Activated B cell treated with CpG ODN at 0.5 μM for 24 hours (primary cell): ENCODE data around the gene MINDY3. TPM values are rescaled to one million over a fixed set of nuclear protein-coding genes. Genes with fewer than 3 reads are reported as not detected.

ENCODE experiments used
- ATAC-seq: fragments of 200-7000 bp; cut with Tn5 transposase; one replicate; pipeline ENCODE4 v1.10.0; 2021; ENCODE audit warnings: low read depth, mild to moderate bottlenecking, moderate library complexity
- CTCF ChIA-PET: fragments of 350-600 bp; sonication (Branson Sonifier 250); formaldehyde crosslinking; loops from one replicate; lab custom pipeline; 2021; ENCODE audit warnings: antibody characterized with exemption; lab: Charles Lee
- POLR2A ChIA-PET: fragments of 350-600 bp; sonication (Branson Sonifier 250); formaldehyde crosslinking; loops from one replicate; lab custom pipeline; 2021; ENCODE audit warnings: antibody characterized with exemption; lab: Charles Lee
- DNase-seq: peaks from one replicate; pipeline ENCODE4 v3.0.0; 2022
- H3K27ac Mint-ChIP-seq: one replicate; pipeline ENCODE4 v1.8.0; 2020; ENCODE audit warnings: mixed read lengths
- H3K27me3 Mint-ChIP-seq: one replicate; pipeline ENCODE4 v1.8.0; 2021; ENCODE audit warnings: mixed read lengths
- H3K36me3 Mint-ChIP-seq: one replicate; pipeline ENCODE4 v1.8.0; 2021; ENCODE audit warnings: low read depth, mixed read lengths
- H3K4me1 Mint-ChIP-seq: one replicate; pipeline ENCODE4 v1.8.0; 2021; ENCODE audit warnings: mixed read lengths
- H3K4me3 Mint-ChIP-seq: one replicate; pipeline ENCODE4 v1.8.0; 2020; ENCODE audit warnings: mild to moderate bottlenecking, mixed read lengths
- H3K9me3 Mint-ChIP-seq: one replicate; pipeline ENCODE4 v1.8.0; 2020; ENCODE audit warnings: mixed read lengths
- CTCF ChIP-seq: fragments of 200-600 bp; IDR thresholded peaks from one replicate; pipeline ENCODE4 v1.8.0; 2022; ENCODE audit warnings: antibody characterized with exemption, mild to moderate bottlenecking
- intact Hi-C: fragments of 100-400 bp; cut with micrococcal nuclease; formaldehyde crosslinking; loops from one replicate; pipeline ENCODE4 v1.15.1; 2024
- total RNA-seq: library from RNA; stranded (reverse); gene quantifications from 2 replicates; pipeline ENCODE4 v1.2.3, GENCODE V29; 2022

The MINDY3 gene
- total RNA-seq, 1 donor from 2014 or later: 23.4 TPM

DNA sequence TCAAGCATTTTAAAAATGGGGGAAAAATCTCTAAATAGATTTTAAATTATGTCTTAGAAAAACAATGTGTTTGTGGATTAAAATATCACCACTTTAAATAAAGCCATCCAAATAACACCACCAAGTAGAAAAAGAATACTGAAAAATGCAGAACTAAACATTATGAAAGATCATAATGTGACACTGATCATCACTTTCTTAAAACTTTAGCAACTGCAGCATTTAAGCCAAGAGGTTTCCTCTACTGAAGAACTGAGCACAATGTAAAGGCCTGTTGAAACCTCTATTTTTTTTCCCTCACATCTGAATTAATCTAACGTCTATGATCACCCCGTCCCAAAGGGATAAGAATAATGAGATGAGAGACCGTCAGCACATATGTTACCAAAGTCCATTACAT is 18.6 kb downstream of the MINDY3 start:
- CTCF ChIA-PET: no interaction called here

GRCh38 chr10:15836807-15837206 is 23.5 kb downstream of the MINDY3 start:
- Mint-ChIP-seq H3K4me3 (no peak overlapping the region), H3K27ac (no peak overlapping the region), H3K9me3 (no peaks in the 10 kb centered on the region), H3K4me1 (no peaks in the 10 kb centered on the region), H3K36me3 (peaks cover 41% of the 10 kb centered on the region), H3K27me3 (no peaks in the 10 kb centered on the region)
- POLR2A ChIA-PET: no interaction called here
- CTCF ChIA-PET: no interaction called here
- ATAC-seq (no peak), DNase-seq (no peak)
- intact Hi-C loops: no loop called here
- TF ChIP-seq CTCF: no peak

More for the DNA sequence above, 18.6 kb downstream of the MINDY3 start:
- POLR2A ChIA-PET: no interaction called here
- no peak for ATAC-seq
- no peak overlapping the region for H3K27ac Mint-ChIP-seq
- peaks cover 4% of the 10 kb centered on the region for H3K4me1 Mint-ChIP-seq
- no peaks in the 10 kb centered on the region for H3K9me3 Mint-ChIP-seq
- intact Hi-C loops: no loop called here
- H3K4me3 Mint-ChIP-seq: no peak overlapping the region
- H3K36me3 Mint-ChIP-seq: peaks cover 43% of the 10 kb centered on the region
- no peaks in the 10 kb centered on the region for H3K27me3 Mint-ChIP-seq
- no peak for DNase-seq
- TF ChIP-seq CTCF: no peak

GRCh38 chr10:15829495-15829894 is 30.8 kb downstream of the MINDY3 start:
- CTCF ChIA-PET: no interaction called here
- ATAC-seq (no peak), DNase-seq (no peak)
- Mint-ChIP-seq H3K27ac (no peak overlapping the region), H3K9me3 (no peaks in the 10 kb centered on the region), H3K4me1 (no peaks in the 10 kb centered on the region), H3K36me3 (peaks cover 71% of the 10 kb centered on the region), H3K27me3 (no peaks in the 10 kb centered on the region), H3K4me3 (no peak overlapping the region)
- intact Hi-C loops: no loop called here
- POLR2A ChIA-PET: no interaction called here
- no peak for TF ChIP-seq CTCF

DNA sequence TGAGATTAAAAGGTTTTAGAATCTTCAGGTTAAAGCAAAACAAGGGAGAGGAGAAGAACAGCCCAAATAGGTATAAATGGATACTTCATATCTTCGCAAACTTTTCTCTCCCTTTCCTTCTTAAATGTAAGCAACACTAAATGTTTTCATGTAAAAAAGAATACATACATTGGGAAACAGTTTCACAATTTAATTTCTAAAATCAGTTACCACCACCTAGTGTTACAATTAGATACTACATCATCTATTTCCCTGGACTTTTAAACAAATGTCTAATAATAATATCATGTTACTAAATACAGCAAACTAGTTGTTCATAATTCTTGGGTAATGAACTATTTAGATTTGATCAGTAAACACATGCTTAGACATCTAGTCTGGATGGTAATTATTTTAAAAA is 35.8 kb downstream of the MINDY3 start:
- Mint-ChIP-seq H3K4me3 (no peak overlapping the region), H3K4me1 (no peaks in the 10 kb centered on the region), H3K36me3 (peaks cover 74% of the 10 kb centered on the region), H3K27ac (no peak overlapping the region), H3K9me3 (no peaks in the 10 kb centered on the region), H3K27me3 (no peaks in the 10 kb centered on the region)
- ChIA-PET CTCF (no interaction called here), POLR2A (no interaction called here)
- intact Hi-C loops: loop anchor here (2.0 kb wide), 1 partner anchor 390 kb away; no protein-coding TSS in a partner anchor
- no peak for DNase-seq
- no peak for ATAC-seq
- no peak for TF ChIP-seq CTCF

GRCh38 chr10:15822131-15822530 is 38.2 kb downstream of the MINDY3 start:
- Mint-ChIP-seq H3K27ac (no peak overlapping the region), H3K36me3 (peaks cover 79% of the 10 kb centered on the region), H3K27me3 (no peaks in the 10 kb centered on the region), H3K9me3 (no peaks in the 10 kb centered on the region), H3K4me1 (no peaks in the 10 kb centered on the region), H3K4me3 (no peak overlapping the region)
- DNase-seq: no peak
- no peak for TF ChIP-seq CTCF
- ChIA-PET CTCF (no interaction called here), POLR2A (no interaction called here)
- intact Hi-C loops: no loop called here
- no peak for ATAC-seq
